ENCODE measurements around the gene ZSWIM5.
"Not testable (repeated sequence)": the region's sequence is repeated elsewhere in the genome, so short reads cannot be mapped to it uniquely, and the experiment has no call there.

The ZSWIM5 gene

GRCh38 chr1:45141247-45142003 is 65.0 kb downstream of the ZSWIM5 start:
- DNase-seq (ENCODE audit: low read depth), result no peak

- DNase-seq (ENCODE audit: low read depth), result no peak
Measured at GRCh38 chr1:45136984-45137383, 69.4 kb downstream of the ZSWIM5 start.

- DNase-seq (ENCODE audit: low read depth), result no peak
Measured at GRCh38 chr1:45135316-45135715, 71.1 kb downstream of the ZSWIM5 start.

- DNase-seq (ENCODE audit: low read depth), result no peak
Measured at GRCh38 chr1:45134461-45134873, 71.9 kb downstream of the ZSWIM5 start.

DNA sequence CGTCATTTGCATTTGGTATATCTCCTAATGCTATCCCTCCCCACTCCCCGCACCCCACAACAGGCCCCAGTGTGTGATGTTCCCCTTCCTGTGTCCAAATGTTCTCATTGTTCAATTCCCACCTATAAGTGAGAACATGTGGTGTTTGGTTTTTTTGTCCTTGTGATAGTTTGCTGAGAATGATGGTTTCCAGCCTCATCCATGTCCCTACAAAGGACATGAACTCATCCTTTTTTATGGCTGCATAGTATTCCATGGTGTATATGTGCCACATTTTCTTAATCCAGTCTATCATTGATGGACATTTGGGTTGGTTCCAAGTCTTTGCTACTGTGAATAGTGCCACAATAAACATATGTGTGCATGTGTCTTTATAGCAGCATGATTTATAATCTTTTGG is 73.7 kb downstream of the ZSWIM5 start:
- DNase-seq (ENCODE audit: low read depth), result not testable (repeated sequence)

DNA sequence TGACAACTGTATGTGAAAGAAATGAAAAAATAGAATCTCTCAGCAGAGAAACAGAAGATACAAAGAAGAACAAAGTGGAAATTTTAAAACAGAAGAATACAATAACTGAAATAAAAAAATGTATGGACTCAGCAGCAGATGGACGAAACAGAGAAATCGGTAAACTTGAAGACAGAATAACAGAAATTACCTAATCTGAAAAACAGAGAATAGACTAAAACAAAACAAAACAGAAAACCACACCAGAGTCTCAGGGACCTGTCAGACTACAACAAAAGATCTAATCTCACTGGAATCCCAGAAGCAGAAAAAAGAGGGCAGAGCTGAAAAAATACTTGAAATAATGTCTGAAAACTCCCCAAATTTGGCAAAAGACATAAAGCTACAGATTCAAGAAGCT is 83.0 kb downstream of the ZSWIM5 start:
- no peak for DNase-seq (ENCODE audit: low read depth)

GRCh38 chr1:45122724-45123123 is 83.7 kb downstream of the ZSWIM5 start:
- DNase-seq (ENCODE audit: low read depth), result no peak

DNA sequence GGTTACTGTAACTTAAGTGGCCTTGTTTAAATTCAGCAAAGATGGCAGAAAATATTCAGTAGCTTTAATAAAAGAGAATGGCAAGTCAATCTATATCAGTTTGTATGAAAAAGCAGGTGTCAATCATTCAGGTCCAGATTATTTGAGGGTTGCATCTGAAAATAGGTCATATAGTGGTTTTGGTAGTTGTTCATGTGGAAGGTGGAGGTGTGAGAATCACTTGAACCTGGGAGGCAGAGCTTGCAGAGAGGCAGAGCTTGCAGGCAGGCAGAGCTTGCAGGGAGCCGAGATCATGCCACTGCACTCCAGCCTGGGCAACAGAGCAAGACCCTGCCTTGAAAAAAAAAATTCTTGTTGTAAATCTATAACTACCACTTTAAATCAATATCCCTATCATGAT is 88.6 kb downstream of the ZSWIM5 start:
- no peak for DNase-seq (ENCODE audit: low read depth)

DNA sequence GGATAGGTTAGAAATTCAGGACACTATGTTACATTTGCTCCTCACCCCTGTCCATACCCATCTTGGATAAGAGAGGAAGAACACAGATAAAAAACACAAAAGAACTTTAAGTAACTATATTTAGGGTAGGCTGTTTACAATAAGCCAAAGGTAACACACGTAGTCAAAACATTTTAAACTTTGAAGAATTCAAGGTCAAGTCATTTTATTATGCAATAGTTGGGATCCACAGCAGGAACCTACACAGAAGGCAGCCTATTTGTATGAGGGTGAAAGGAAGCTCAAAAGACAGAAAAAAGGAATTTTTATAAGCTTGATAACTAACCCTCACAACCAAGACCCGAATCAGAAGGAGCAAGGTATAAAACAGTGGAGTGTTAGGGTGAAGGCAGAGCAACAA is 89.6 kb downstream of the ZSWIM5 start:
- no peak for DNase-seq (ENCODE audit: low read depth)

- DNase-seq (ENCODE audit: low read depth), result no peak
Measured at GRCh38 chr1:45116340-45116739, 90.1 kb downstream of the ZSWIM5 start.

DNA sequence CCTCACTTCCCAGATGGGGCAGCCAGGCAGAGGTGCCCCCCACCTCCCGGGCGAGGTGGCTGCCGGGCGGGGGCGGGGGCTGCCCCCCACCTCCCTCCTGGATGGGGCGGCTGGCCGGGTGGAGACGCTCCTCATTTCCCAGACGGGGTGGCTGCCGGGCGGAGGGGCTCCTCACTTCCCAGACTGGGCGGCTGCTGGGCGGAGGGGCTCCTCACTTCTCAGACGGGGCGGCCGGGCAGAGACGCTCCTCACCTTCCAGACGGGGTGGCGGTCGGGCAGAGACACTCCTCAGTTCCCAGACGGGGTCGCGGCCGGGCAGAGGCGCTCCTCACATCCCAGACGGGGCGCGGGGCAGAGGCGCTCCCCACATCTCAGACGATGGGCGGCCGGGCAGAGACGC is 91.2 kb downstream of the ZSWIM5 start:
- DNase-seq (ENCODE audit: low read depth), result not testable (repeated sequence)

- DNase-seq (ENCODE audit: low read depth), result no peak
Measured at GRCh38 chr1:45112661-45113060, 93.7 kb downstream of the ZSWIM5 start.

- no peak for DNase-seq (ENCODE audit: low read depth)
Measured at GRCh38 chr1:45111239-45111638, 95.2 kb downstream of the ZSWIM5 start.

DNA sequence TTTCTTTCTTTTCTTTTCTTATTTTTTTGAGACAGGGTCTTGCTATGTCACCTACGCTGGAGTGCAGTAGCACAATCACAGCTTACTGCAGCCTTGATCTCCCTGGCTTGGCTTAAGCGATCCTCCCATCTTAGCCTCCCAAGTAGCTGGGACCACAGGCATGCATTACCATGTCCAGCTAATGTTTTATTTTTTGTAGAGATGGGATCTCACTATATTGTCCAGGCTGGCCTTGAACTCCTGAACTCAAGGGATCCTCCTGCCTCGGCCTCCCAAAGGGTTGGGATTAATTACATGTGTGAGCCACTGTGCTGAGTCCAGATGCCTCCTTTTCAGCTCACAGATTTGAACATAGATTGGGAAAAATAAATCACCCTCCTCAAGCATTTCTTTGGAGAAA is 98.6 kb downstream of the ZSWIM5 start:
- no peak for DNase-seq (ENCODE audit: low read depth)

DNA sequence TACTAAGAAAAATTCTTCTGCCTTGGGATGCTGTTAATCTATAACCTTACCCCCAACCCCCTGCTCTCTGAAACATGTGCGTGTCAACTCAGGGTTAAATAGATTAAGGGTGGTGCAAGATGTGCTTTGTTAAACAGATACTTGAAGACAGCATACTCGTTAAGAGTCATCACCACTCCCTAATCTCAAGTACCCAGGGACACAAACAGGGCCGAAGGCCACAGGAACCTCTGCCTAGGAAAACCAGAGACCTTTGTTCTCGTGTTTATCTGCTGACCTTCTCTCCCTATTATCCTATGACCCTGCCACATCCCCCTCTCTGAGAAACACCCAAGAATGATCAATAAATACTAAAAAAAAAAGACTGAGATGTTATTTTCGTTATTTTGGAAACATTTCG is 99.5 kb downstream of the ZSWIM5 start:
- not testable (repeated sequence) for DNase-seq (ENCODE audit: low read depth)

DNA sequence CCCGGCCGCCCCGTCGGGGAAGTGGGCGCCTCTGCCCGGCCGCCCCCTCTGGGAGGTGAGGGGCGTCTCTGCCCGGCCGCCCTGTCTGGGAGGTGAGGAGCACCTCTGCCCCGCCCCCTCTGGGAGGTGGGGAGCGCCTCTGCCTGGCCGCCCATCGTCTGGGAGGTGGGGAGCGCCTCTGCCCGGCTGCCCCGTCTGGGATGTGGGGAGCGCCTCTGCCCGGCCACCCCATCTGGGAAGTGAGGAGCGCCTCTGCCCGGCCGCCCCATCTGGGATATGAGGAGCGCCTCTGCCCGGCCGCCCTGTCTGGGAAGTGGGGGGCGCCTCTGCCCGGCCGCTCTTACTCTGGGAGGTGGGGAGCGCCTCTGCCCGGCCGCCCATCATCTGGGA is 100.3 kb downstream of the ZSWIM5 start:
- DNase-seq (ENCODE audit: low read depth), result not testable (repeated sequence)

GRCh38 chr1:45105486-45106155 is 100.8 kb downstream of the ZSWIM5 start:
- DNase-seq (ENCODE audit: low read depth), result not testable (repeated sequence)

DNA sequence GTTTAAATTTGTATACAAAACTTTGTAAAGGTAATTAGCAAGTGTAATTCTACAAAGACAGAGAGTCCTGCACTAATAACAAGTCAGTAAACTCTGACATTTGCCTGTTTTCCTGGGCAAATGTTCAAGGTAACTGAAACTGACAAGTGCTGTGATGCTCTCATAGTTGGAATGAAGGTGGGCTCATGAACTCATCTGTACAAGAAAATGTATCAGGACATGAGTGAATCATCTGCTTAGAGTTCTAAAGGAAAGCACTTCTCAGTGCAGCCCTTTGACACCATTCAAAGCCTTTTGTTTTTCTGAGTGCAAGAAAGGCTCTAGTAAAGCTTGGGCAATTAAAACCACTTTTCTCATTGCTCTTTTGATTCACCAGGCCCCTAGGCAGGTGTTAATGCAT is 102.9 kb downstream of the ZSWIM5 start:
- DNase-seq (ENCODE audit: low read depth), result no peak

DNA sequence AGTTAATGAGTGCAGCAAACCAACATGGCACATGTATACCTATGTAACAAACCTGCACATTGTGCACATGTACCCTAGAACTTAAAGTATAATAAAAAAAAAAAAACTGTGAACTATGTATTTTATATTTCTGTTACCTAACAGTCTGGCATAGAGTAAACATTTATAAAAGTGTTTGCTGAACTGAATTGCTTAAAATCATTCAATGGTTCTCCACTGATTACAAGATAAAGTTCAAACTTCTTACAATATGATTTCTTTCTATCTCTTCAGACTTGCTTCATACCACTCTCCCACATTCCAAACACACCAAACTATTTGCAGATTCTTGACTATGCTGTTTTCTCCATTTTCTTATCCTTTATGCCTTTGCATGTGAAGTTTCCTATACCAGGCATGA is 104.5 kb downstream of the ZSWIM5 start:
- no peak for DNase-seq (ENCODE audit: low read depth)

- DNase-seq (ENCODE audit: low read depth), result not testable (repeated sequence)
Measured at GRCh38 chr1:45101528-45101927, 104.9 kb downstream of the ZSWIM5 start.

- DNase-seq (ENCODE audit: low read depth), result no peak
Measured at GRCh38 chr1:45097944-45098343, 108.5 kb downstream of the ZSWIM5 start.

DNA sequence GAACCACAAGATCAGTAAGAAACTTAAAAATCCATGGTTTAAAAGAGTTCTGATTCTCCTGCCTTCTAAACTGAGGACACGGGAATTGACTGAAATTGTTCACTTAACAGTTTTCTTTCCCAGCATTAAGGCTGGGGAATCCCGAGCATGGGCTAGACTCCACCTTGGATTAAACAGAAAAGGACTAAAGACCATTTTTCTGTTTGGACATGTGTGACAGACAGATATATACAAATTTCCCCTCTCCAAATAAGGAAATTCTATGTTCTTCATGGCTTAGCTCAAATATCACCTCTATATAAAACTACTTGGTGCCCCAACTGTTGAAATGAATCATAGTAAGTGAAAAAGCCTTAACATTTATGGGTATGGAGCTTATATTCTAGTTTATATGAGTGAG is 109.3 kb downstream of the ZSWIM5 start:
- no peak for DNase-seq (ENCODE audit: low read depth)

DNA sequence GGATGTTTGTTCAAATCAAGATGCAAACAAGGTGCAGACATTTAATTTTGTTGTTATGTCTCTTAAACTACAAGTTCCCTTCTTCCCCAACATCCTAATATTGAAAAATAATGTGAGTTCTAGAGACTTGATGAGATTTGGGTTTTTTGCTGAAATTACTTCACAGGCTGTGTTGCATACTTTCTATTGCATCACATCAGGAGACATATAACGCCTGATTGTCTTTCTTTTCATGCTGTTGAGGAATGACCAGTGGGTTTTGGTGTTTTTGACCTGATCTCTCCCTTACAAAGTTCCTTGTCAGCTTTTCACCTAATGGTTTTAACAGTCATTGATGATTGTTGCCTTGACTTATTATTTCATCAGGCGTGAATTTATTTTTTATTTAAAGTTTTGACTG is 111.0 kb downstream of the ZSWIM5 start:
- no peak for DNase-seq (ENCODE audit: low read depth)

- not testable (repeated sequence) for DNase-seq (ENCODE audit: low read depth)
Measured at GRCh38 chr1:45094371-45094770, 112.0 kb downstream of the ZSWIM5 start.
